ENCODE data around the gene PPP2R3A.
A peak's percentile ranks its signal among the peaks of the same experiment; 100 is the strongest.

The PPP2R3A gene

GRCh38 chr3:136184703-136185102 lies 219.2 kb downstream of the PPP2R3A start:
- DNase-seq (ENCODE audit: low read depth), result peak; percentile 63
- H3K4me3 ChIP-seq (ENCODE audit: control insufficient read depth, low read depth, low read length), result no peak overlapping the region
- no peak for TF ChIP-seq CTCF (conservative IDR thresholded peaks at IDR 0.05; ENCODE audit: control insufficient read depth, insufficient read depth, low read depth, low read length)

GRCh38 chr3:136186344-136186743 lies 220.8 kb downstream of the PPP2R3A start:
- TF ChIP-seq CTCF (conservative IDR thresholded peaks at IDR 0.05; ENCODE audit: control insufficient read depth, insufficient read depth, low read depth, low read length), result no peak
- DNase-seq (ENCODE audit: low read depth), result no peak
- no peak overlapping the region for H3K4me3 ChIP-seq (ENCODE audit: control insufficient read depth, low read depth, low read length)

DNA sequence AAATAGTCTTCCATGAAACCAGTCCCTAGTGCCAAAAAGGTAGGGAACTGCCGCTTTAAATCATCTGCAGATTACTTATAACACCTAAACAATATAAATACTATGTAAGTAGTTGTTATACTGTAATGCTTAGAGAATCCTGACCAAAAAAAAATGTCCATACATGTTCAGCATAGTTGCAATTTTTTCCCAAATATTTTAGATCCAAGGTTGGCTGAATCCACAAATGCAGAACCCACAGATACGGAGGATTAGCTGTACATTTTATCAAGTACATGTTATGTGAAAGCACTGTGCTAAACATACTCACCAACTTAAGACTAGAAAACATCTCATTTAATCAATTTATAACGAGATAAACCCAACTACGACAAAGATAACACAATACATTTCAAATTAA lies 221.3 kb downstream of the PPP2R3A start:
- no peak overlapping the region for H3K4me3 ChIP-seq (ENCODE audit: control insufficient read depth, low read depth, low read length)
- TF ChIP-seq CTCF (conservative IDR thresholded peaks at IDR 0.05; ENCODE audit: control insufficient read depth, insufficient read depth, low read depth, low read length), result no peak
- DNase-seq (ENCODE audit: low read depth), result no peak

GRCh38 chr3:136187868-136188267 lies 222.3 kb downstream of the PPP2R3A start:
- TF ChIP-seq CTCF (conservative IDR thresholded peaks at IDR 0.05; ENCODE audit: control insufficient read depth, insufficient read depth, low read depth, low read length), result no peak
- no peak for DNase-seq (ENCODE audit: low read depth)
- no peak overlapping the region for H3K4me3 ChIP-seq (ENCODE audit: control insufficient read depth, low read depth, low read length)

DNA sequence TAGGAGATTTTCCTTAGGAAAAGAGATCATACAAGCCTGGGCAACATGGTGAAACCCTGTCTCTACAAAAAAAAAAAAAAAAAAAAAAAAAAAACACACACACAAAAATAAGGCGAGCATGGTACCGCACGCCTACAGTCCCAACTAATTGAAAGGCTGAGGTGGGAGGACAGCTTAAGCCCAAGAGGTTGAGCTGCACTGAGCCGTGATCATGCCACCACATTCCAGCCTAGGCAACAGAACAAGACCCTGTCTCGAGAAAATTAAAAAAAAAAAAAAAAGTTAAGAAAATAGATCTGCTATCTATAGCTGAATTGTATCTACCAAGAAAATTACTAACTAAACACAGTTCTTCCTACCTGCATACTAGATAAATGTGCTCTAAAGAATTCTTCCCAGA lies 223.5 kb downstream of the PPP2R3A start:
- H3K4me3 ChIP-seq (ENCODE audit: control insufficient read depth, low read depth, low read length), result no peak overlapping the region
- DNase-seq (ENCODE audit: low read depth), result no peak
- TF ChIP-seq CTCF (conservative IDR thresholded peaks at IDR 0.05; ENCODE audit: control insufficient read depth, insufficient read depth, low read depth, low read length), result no peak

- no peak for TF ChIP-seq CTCF (conservative IDR thresholded peaks at IDR 0.05; ENCODE audit: control insufficient read depth, insufficient read depth, low read depth, low read length)
- DNase-seq (ENCODE audit: low read depth), result no peak
- no peak overlapping the region for H3K4me3 ChIP-seq (ENCODE audit: control insufficient read depth, low read depth, low read length)
Measured at GRCh38 chr3:136189859-136190617, 224.5 kb downstream of the PPP2R3A start.

- peak overlapping the region; percentile 90 for H3K4me3 ChIP-seq (ENCODE audit: control insufficient read depth, low read depth, low read length)
- peak; percentile 40 for DNase-seq (ENCODE audit: low read depth)
Measured at GRCh38 chr3:136192195-136192594, 226.7 kb downstream of the PPP2R3A start.
